ENCODE results near the gene YBEY. TPM values are rescaled to one million over a fixed set of nuclear protein-coding genes. Genes with fewer than 3 reads are reported as not detected.

The YBEY gene
- polyA plus RNA-seq, 1 of the 3 experiments (the other 2 are of a cell fraction), result 47.5 TPM

DNA sequence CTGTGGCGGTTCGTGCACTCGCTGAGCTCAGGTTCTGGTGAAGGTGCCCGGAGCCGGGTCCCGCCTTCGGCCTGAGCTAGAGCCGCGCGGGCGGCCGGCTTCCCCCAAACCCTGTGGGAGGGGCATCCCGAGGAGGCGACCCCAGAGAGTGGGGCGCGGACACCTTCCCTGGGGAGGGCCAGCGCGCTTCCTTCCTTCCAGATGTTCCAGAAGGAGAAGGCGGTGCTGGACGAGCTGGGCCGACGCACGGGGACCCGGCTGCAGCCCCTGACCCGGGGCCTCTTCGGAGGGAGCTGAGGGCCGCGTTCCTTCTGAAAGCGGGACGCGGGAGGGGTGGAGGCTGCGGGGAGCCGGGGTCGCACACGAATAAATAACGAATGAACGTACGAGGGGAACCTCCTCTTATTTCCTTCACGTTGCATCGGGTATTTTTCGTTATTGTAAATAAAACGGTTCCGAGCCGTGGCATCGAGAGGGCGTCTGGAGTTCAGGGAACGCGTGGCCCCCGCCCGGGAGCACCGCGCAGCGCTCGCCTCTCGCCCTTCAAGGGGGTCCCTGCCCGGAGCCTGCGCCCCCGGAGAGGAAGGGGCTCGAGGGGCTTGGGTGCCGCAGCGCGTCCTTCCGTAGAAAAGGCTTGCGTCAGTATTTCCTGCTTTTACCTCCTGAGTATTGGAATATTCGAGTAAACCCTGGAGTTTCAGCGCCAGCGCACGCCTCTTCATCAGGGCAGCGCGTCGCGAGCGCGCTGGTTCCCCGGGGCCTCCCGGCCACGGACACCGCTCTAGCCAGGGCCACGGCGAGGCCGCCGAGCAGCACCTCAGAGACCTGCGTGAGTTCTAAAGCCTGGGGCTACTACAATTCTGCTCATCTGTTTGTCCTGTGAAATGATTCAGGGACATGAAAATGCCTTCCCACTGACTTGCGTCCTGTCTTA is 11.5 kb downstream of the YBEY start:
- H3K27ac ChIP-seq (ENCODE audit: low read depth in 2 of 2, low read length in 1 of 2), result no peak overlapping the region
- no peaks in the 10 kb centered on the region for H3F3A ChIP-seq (replicated peaks; ENCODE audit: insufficient read depth)
- H3K9ac ChIP-seq, result no peak overlapping the region
- no peaks in the 10 kb centered on the region for H4K20me1 ChIP-seq (ENCODE audit: insufficient read depth)
- H3K79me2 ChIP-seq (ENCODE audit: insufficient read depth), result no peaks in the 10 kb centered on the region
- CTCF ChIA-PET, result no interaction called here
- H3K9me3 ChIP-seq, result no peaks in the 10 kb centered on the region
- peaks cover 7 to 8% of the 10 kb centered on the region in 2 experiments; a peak in 3 of 4 replicates for H3K4me1 ChIP-seq (ENCODE audit: control insufficient read depth in 1 of 2, insufficient read depth in 2 of 2, low read depth in 1 of 2, low read length in 1 of 2)
- no peak for DNase-seq
- 88% methylated on average over 50 of the region's 84 CpGs for WGBS (ENCODE audit: low lambda C conversion rate)
- H3K4me3 ChIP-seq (ENCODE audit: low read depth in 2 of 2, low read length in 1 of 2), result no peak overlapping the region
- H3K9me2 ChIP-seq, result no peaks in the 10 kb centered on the region
- H2AFZ ChIP-seq (ENCODE audit: low read depth), result no peak overlapping the region
- peaks cover 3 to 6% of the 10 kb centered on the region in 2 experiments for H3K36me3 ChIP-seq (replicated peaks in 1 of 2; ENCODE audit: control insufficient read depth in 1 of 2, insufficient read depth in 2 of 2, low read length in 1 of 2)
- POLR2A ChIA-PET, result interaction anchor here (0.6 kb wide), 1 partner anchor 303 kb away, joined by 3 read pairs; no protein-coding TSS in a partner anchor
- no peaks in the 10 kb centered on the region for H3K27me3 ChIP-seq (ENCODE audit: insufficient read depth)
- no peak for TF ChIP-seq NRF1 (IDR thresholded peaks at IDR 0.05; ENCODE audit: low read depth, low read length)
- TF ChIP-seq, protein P1, sequence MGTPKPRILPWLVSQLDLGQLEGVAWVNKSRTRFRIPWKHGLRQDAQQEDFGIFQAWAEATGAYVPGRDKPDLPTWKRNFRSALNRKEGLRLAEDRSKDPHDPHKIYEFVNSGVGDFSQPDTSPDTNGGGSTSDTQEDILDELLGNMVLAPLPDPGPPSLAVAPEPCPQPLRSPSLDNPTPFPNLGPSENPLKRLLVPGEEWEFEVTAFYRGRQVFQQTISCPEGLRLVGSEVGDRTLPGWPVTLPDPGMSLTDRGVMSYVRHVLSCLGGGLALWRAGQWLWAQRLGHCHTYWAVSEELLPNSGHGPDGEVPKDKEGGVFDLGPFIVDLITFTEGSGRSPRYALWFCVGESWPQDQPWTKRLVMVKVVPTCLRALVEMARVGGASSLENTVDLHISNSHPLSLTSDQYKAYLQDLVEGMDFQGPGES (IDR thresholded peaks at IDR 0.05; ENCODE audit: low read depth, low read length), result no peak
- TF ChIP-seq TCF12 (IDR thresholded peaks at IDR 0.05), result no peak
- no peak for TF ChIP-seq NFIC (IDR thresholded peaks at IDR 0.05; ENCODE audit: borderline replicate concordance)
- TF ChIP-seq, protein P2, sequence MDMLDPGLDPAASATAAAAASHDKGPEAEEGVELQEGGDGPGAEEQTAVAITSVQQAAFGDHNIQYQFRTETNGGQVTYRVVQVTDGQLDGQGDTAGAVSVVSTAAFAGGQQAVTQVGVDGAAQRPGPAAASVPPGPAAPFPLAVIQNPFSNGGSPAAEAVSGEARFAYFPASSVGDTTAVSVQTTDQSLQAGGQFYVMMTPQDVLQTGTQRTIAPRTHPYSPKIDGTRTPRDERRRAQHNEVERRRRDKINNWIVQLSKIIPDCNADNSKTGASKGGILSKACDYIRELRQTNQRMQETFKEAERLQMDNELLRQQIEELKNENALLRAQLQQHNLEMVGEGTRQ (IDR thresholded peaks at IDR 0.05; ENCODE audit: borderline replicate concordance, low read depth, low read length), result no peak
- no peak for TF ChIP-seq RFX5 (IDR thresholded peaks at IDR 0.05; ENCODE audit: low read length)
- TF ChIP-seq, protein P3, sequence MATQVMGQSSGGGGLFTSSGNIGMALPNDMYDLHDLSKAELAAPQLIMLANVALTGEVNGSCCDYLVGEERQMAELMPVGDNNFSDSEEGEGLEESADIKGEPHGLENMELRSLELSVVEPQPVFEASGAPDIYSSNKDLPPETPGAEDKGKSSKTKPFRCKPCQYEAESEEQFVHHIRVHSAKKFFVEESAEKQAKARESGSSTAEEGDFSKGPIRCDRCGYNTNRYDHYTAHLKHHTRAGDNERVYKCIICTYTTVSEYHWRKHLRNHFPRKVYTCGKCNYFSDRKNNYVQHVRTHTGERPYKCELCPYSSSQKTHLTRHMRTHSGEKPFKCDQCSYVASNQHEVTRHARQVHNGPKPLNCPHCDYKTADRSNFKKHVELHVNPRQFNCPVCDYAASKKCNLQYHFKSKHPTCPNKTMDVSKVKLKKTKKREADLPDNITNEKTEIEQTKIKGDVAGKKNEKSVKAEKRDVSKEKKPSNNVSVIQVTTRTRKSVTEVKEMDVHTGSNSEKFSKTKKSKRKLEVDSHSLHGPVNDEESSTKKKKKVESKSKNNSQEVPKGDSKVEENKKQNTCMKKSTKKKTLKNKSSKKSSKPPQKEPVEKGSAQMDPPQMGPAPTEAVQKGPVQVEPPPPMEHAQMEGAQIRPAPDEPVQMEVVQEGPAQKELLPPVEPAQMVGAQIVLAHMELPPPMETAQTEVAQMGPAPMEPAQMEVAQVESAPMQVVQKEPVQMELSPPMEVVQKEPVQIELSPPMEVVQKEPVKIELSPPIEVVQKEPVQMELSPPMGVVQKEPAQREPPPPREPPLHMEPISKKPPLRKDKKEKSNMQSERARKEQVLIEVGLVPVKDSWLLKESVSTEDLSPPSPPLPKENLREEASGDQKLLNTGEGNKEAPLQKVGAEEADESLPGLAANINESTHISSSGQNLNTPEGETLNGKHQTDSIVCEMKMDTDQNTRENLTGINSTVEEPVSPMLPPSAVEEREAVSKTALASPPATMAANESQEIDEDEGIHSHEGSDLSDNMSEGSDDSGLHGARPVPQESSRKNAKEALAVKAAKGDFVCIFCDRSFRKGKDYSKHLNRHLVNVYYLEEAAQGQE (IDR thresholded peaks at IDR 0.05; ENCODE audit: low read depth, low read length), result no peak
- no peak for TF ChIP-seq TEAD4 (IDR thresholded peaks at IDR 0.05; ENCODE audit: borderline replicate concordance, insufficient read depth)
- H3K4me2 ChIP-seq, result no peak overlapping the region

DNA sequence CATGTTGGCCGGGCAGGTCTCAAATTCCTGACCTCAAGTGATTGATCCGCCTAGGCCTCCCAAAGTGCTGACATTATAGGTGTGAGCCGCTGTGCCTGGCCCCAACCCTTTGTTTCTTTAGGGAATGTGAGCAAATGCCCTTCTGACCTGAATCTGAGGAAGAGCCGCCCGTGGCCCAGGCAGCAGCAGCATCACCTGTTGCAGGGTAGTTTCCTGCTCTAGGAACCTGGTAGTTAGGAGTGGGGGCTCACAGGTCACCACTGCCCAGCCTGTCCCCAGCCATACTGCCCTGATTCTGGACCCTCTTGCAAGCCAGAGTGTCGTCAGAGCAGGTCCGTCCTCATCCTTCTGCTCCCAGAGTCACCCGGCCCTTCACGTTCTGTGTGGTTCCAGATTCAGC is 13.0 kb downstream of the YBEY start:
- Histone ChIP-seq H3K27ac (ENCODE audit: low read depth in 2 of 2, low read length in 1 of 2) (no peak overlapping the region), H2AFZ (ENCODE audit: low read depth) (no peak overlapping the region), H4K20me1 (ENCODE audit: insufficient read depth) (no peaks in the 10 kb centered on the region), H3F3A (replicated peaks; ENCODE audit: insufficient read depth) (no peaks in the 10 kb centered on the region), H3K36me3 (replicated peaks in 1 of 2; ENCODE audit: control insufficient read depth in 1 of 2, insufficient read depth in 2 of 2, low read length in 1 of 2) (peaks cover 3 to 6% of the 10 kb centered on the region in 2 experiments), H3K9ac (no peak overlapping the region), H3K4me2 (no peak overlapping the region), H3K9me3 (no peaks in the 10 kb centered on the region), H3K4me3 (ENCODE audit: low read depth in 2 of 2, low read length in 1 of 2) (no peak overlapping the region), H3K79me2 (ENCODE audit: insufficient read depth) (no peaks in the 10 kb centered on the region), H3K9me2 (no peaks in the 10 kb centered on the region), H3K4me1 (ENCODE audit: control insufficient read depth in 1 of 2, insufficient read depth in 2 of 2, low read depth in 1 of 2, low read length in 1 of 2) (peaks cover 7 to 8% of the 10 kb centered on the region in 2 experiments; a peak in 3 of 4 replicates), H3K27me3 (ENCODE audit: insufficient read depth) (no peaks in the 10 kb centered on the region)
- ChIA-PET POLR2A (no interaction called here), CTCF (no interaction called here)
- no peak for TF ChIP-seq TAF1 (IDR thresholded peaks at IDR 0.05; ENCODE audit: borderline replicate concordance, low read depth, low read length)
- no peak for TF ChIP-seq GATA2 (CRISPR knock-in tag; IDR thresholded peaks at IDR 0.05)
- TF ChIP-seq, protein P4, sequence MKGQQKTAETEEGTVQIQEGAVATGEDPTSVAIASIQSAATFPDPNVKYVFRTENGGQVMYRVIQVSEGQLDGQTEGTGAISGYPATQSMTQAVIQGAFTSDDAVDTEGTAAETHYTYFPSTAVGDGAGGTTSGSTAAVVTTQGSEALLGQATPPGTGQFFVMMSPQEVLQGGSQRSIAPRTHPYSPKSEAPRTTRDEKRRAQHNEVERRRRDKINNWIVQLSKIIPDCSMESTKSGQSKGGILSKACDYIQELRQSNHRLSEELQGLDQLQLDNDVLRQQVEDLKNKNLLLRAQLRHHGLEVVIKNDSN (IDR thresholded peaks at IDR 0.05; ENCODE audit: borderline replicate concordance, low read depth), result no peak
- no peak for TF ChIP-seq CHD2 (IDR thresholded peaks at IDR 0.05; ENCODE audit: low read length, partially characterized antibody)
- DNase-seq, result no peak
- WGBS (ENCODE audit: low lambda C conversion rate), result 89% methylated on average over 6 of the region's 9 CpGs
